GM21786 (cell line): Measurements from ENCODE around the gene PEX5.

Source experiments
- ATAC-seq: cut with Tn5 transposase; IDR thresholded peaks from one replicate; pipeline ENCODE4 v1.9.1; 2021; ENCODE audit not compliant: unreplicated experiment

Gene PEX5

GRCh38 chr12:7189398-7190267 lies at the start of gene PEX5:
TSS of gene PEX5 (plus strand) at chr12:7189686. CDS start at chr12:7190378, 692 bp downstream.
- peak; percentile 94 for ATAC-seq

GRCh38 chr12:7141351-7142005 lies 48.0 kb upstream of the PEX5 start:
- no peak for ATAC-seq

- ATAC-seq, result no peak
Measured at GRCh38 chr12:7142056-7142644, 47.3 kb upstream of the PEX5 start.

GRCh38 chr12:7142809-7143465 lies 46.5 kb upstream of the PEX5 start:
- ATAC-seq, result no peak

GRCh38 chr12:7143564-7143963 lies 45.9 kb upstream of the PEX5 start:
- ATAC-seq, result no peak

- no peak for ATAC-seq
Measured at GRCh38 chr12:7144414-7145120, 44.9 kb upstream of the PEX5 start.

GRCh38 chr12:7145671-7146070 lies 43.8 kb upstream of the PEX5 start:
- no peak for ATAC-seq

- ATAC-seq, result no peak
Measured at GRCh38 chr12:7146228-7146627, 43.3 kb upstream of the PEX5 start.

- no peak for ATAC-seq
Measured at GRCh38 chr12:7146906-7147305, 42.6 kb upstream of the PEX5 start.

- ATAC-seq, result no peak
Measured at GRCh38 chr12:7150356-7150755, 39.1 kb upstream of the PEX5 start.

- ATAC-seq, result no peak
Measured at GRCh38 chr12:7150841-7151240, 38.6 kb upstream of the PEX5 start.

GRCh38 chr12:7151532-7151931 lies 38.0 kb upstream of the PEX5 start:
- no peak for ATAC-seq

- no peak for ATAC-seq
Measured at GRCh38 chr12:7152818-7153217, 36.7 kb upstream of the PEX5 start.

- no peak for ATAC-seq
Measured at GRCh38 chr12:7154042-7154441, 35.4 kb upstream of the PEX5 start.

- no peak for ATAC-seq
Measured at GRCh38 chr12:7154901-7155470, 34.5 kb upstream of the PEX5 start.

GRCh38 chr12:7155471-7156034 lies 33.9 kb upstream of the PEX5 start:
- no peak for ATAC-seq

GRCh38 chr12:7156259-7157197 lies 33.0 kb upstream of the PEX5 start:
- no peak for ATAC-seq

GRCh38 chr12:7157391-7157790 lies 32.1 kb upstream of the PEX5 start:
- no peak for ATAC-seq
